NT2/D1 (cell line): ENCODE results near the gene GPR4.

Experiments used
- DNase-seq: peaks from one replicate; pipeline ENCODE4 v3.0.0-alpha.2; 2011; ENCODE audit warnings: low read depth, low spot score
- H3K27me3 ChIP-seq: 2 replicates; pipeline ENCODE4 v1.6.0; 2011; ENCODE audit warnings: mild to moderate bottlenecking; ENCODE audit not compliant: insufficient read length, insufficient read depth
- H3K36me3 ChIP-seq: 2 replicates; pipeline ENCODE4 v1.6.1; 2011; ENCODE audit warnings: mild to moderate bottlenecking, low read length, mixed read lengths; ENCODE audit not compliant: insufficient read depth, insufficient read length
- H3K4me1 ChIP-seq: 2 replicates; pipeline ENCODE4 v1.5.1; 2011; ENCODE audit not compliant: insufficient read depth, insufficient read length
- H3K4me3 ChIP-seq: 2 replicates; pipeline ENCODE4 v1.5.1; 2011; ENCODE audit warnings: low read depth; ENCODE audit not compliant: insufficient read length
- H3K9ac ChIP-seq: 2 replicates; pipeline ENCODE4 v1.6.0; 2011; ENCODE audit warnings: low read depth; ENCODE audit not compliant: insufficient read length
- H3K9me3 ChIP-seq: 2 replicates; pipeline ENCODE4 v1.5.1; 2011; ENCODE audit warnings: mild to moderate bottlenecking, low read length; ENCODE audit not compliant: insufficient read depth
- SUZ12 ChIP-seq: IDR thresholded peaks from 2 replicates; pipeline ENCODE4 v1.6.1; 2011; ENCODE audit not compliant: insufficient read length, insufficient read depth; ENCODE audit errors: extremely low read depth
- YY1 ChIP-seq: IDR thresholded peaks from 2 replicates; pipeline ENCODE4 v1.6.1; 2011; ENCODE audit not compliant: insufficient read length, insufficient read depth
- ZNF274 ChIP-seq: IDR thresholded peaks from 2 replicates; pipeline ENCODE4 v1.6.1; 2011; ENCODE audit warnings: mild to moderate bottlenecking, low read depth, low read length

Gene GPR4

GRCh38 chr19:45571457-45572220, 30.4 kb downstream of the GPR4 start:
- H3K9me3 ChIP-seq: no peaks in the 10 kb centered on the region; the same call in 1 of the 2 replicates
- H3K4me3 ChIP-seq: no peak overlapping the region
- DNase-seq: no peak
- H3K27me3 ChIP-seq: no peaks in the 10 kb centered on the region
- H3K36me3 ChIP-seq: peaks cover 3% of the 10 kb centered on the region
- peaks cover 5% of the 10 kb centered on the region for H3K4me1 ChIP-seq
- H3K9ac ChIP-seq: no peak overlapping the region
- no peak for TF ChIP-seq SUZ12
- TF ChIP-seq ZNF274: no peak
- TF ChIP-seq YY1: no peak

DNA sequence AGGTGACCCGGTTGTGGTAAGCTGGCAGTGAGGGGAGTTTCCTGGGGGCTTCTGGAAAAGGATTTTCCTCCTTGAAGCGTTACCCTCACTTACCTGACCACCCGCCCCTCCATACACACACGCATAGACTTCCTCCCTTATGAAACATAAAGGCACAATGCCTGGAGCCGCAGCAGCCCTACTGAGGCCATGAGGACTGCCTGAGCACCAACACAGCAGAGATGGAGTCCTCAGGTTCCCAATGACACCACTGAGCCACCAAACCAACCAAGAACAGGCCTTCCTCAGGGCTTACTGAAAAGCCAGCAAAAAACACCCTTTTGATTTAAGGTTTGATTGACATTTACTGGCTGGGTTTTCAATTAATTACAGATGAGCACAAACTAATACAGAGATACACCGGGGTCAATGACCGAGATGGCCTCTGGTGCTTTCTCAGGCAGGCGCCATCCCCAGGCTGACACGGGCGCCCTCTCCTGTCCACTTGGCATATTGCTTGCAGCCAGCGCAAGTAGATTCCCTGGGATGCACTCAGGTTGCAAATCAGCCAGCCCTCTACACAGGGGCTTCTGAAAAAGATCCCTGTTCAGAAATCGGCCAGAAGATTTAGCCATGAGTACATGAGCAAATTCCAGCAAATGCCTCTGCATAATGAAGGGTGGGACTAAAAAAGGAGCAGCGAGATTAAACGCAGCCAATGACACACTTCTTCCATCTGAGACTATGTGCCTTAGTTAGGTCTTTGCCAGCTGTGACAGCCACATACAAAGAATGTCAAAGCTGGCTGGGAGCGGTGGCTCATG, 32.2 kb downstream of the GPR4 start:
- peaks cover 3% of the 10 kb centered on the region for H3K36me3 ChIP-seq
- no peak overlapping the region for H3K4me3 ChIP-seq
- no peaks in the 10 kb centered on the region for H3K27me3 ChIP-seq
- no peaks in the 10 kb centered on the region; the same call in 1 of the 2 replicates for H3K9me3 ChIP-seq
- peaks cover 3% of the 10 kb centered on the region for H3K4me1 ChIP-seq
- no peak overlapping the region for H3K9ac ChIP-seq
- TF ChIP-seq YY1 (no peak), ZNF274 (no peak), SUZ12 (no peak)
- DNase-seq: no peak

DNA sequence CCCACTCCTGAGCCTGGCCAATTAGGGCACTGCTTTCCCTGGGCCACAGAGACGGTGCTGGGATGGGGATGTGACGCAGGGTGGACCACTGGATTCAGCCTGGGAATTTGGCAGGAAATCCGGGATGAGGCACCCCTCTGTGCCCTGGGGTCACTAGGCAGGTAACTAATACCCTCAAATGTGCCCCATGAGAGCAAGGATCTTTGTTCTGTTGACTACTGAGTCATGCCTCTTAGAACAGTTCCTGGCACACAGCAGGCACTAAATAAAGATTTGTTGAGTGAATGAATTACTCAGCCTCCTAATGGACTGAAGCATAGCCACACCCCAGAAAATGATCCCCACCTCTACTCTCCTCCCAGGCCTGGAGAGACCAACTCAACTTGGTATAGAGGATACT, 33.3 kb downstream of the GPR4 start:
- peaks cover 6% of the 10 kb centered on the region for H3K4me1 ChIP-seq
- H3K27me3 ChIP-seq: no peaks in the 10 kb centered on the region
- peaks cover 3% of the 10 kb centered on the region for H3K36me3 ChIP-seq
- no peaks in the 10 kb centered on the region; the same call in 1 of the 2 replicates for H3K9me3 ChIP-seq
- no peak for DNase-seq
- no peak overlapping the region for H3K9ac ChIP-seq
- TF ChIP-seq SUZ12: no peak
- TF ChIP-seq ZNF274: no peak
- no peak for TF ChIP-seq YY1
- no peak overlapping the region for H3K4me3 ChIP-seq

- no peak overlapping the region for H3K4me3 ChIP-seq
- TF ChIP-seq YY1: no peak
- no peak for TF ChIP-seq ZNF274
- TF ChIP-seq SUZ12: no peak
- DNase-seq: no peak
- peaks cover 6% of the 10 kb centered on the region for H3K4me1 ChIP-seq
- H3K9ac ChIP-seq: no peak overlapping the region
- H3K36me3 ChIP-seq: peaks cover 3% of the 10 kb centered on the region
- no peaks in the 10 kb centered on the region for H3K27me3 ChIP-seq
- H3K9me3 ChIP-seq: no peaks in the 10 kb centered on the region; the same call in 1 of the 2 replicates
Measured at GRCh38 chr19:45567609-45568008, 34.4 kb downstream of the GPR4 start.

DNA sequence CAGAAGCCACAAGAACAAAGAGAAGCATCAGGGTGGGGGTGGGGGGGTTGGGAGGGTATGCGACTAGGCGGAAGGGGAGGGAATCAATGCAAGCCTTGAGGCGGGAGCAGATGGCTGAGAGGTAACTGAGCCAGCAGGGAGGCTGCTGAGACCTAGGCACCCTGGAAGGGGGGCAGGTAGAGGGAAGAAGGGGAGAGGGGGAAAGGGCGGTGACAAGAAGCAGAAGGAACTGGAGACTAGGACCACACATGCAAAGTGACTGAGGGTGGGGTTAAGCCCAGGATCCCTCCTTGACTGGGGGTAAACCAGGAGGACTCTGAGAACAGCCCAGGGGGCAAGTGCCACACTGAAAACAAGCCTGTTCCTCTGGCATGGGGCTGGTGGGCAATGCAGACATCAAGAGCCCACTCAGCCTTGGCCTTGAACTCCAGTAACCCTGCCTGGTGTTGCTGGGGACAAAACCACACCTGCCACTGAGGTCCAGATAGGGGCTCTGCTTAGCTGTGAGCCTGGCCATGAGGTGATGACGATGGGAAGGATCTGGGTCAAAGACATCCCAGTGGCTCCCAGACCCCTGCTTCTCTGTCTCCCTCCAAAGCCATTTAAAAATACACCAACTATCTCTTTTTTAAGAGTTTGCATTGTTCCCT, 37.8 kb downstream of the GPR4 start:
- Histone ChIP-seq H3K4me1 (peaks cover 6% of the 10 kb centered on the region), H3K9ac (peak overlapping the region; percentile 32), H3K4me3 (no peak overlapping the region), H3K36me3 (no peaks in the 10 kb centered on the region), H3K9me3 (no peaks in the 10 kb centered on the region), H3K27me3 (no peaks in the 10 kb centered on the region)
- no peak for TF ChIP-seq SUZ12
- peak; percentile 36 for DNase-seq

GRCh38 chr19:45560686-45561085, 41.3 kb downstream of the GPR4 start:
- Histone ChIP-seq H3K4me1 (peaks cover 3% of the 10 kb centered on the region), H3K9ac (no peak overlapping the region), H3K4me3 (no peak overlapping the region), H3K27me3 (no peaks in the 10 kb centered on the region), H3K36me3 (no peaks in the 10 kb centered on the region), H3K9me3 (no peaks in the 10 kb centered on the region)
- no peak for DNase-seq
- TF ChIP-seq YY1 (no peak), SUZ12 (no peak), ZNF274 (no peak)

- Histone ChIP-seq H3K9ac (peak overlapping the region; percentile 36), H3K27me3 (no peaks in the 10 kb centered on the region), H3K9me3 (no peaks in the 10 kb centered on the region), H3K36me3 (no peaks in the 10 kb centered on the region), H3K4me3 (no peak overlapping the region), H3K4me1 (peaks cover 3% of the 10 kb centered on the region)
- no peak for DNase-seq
- no peak for TF ChIP-seq YY1
- TF ChIP-seq ZNF274: no peak
- no peak for TF ChIP-seq SUZ12
Measured at GRCh38 chr19:45560038-45560437, 42.0 kb downstream of the GPR4 start.
